Kidney epithelial cell (primary cell): ENCODE measurements around the gene SLC6A9. TPM values are rescaled to one million over a fixed set of nuclear protein-coding genes. Genes with fewer than 3 reads are reported as not detected.

Experiments used
- DNase-seq: peaks from one replicate; pipeline ENCODE4 v3.0.0-alpha.2; 2010; ENCODE audit warnings: low read depth
- H3K27me3 ChIP-seq: 2 replicates; pipeline ENCODE4 v1.6.0; 2011; ENCODE audit warnings: low read length; ENCODE audit not compliant: control insufficient read depth, insufficient read depth
- H3K36me3 ChIP-seq: 2 replicates; pipeline ENCODE4 v1.5.1; 2011; ENCODE audit warnings: low read length; ENCODE audit not compliant: control insufficient read depth, insufficient read depth
- H3K4me3 ChIP-seq: 2 replicates; pipeline ENCODE4 v1.5.1; 2011; ENCODE audit warnings: low read depth, mild to moderate bottlenecking, control low read depth, low read length
- CTCF ChIP-seq: IDR thresholded peaks from 2 replicates; pipeline ENCODE4 v1.5.1; 2011; ENCODE audit warnings: mild to moderate bottlenecking, moderate library complexity, low read length, control low read depth, inconsistent platforms; ENCODE audit not compliant: insufficient read depth, poor library complexity, severe bottlenecking
- total RNA-seq: library from RNA; depleted of rRNA; stranded (reverse); fragments of >200 nt; gene quantifications from 2 replicates; pipeline ENCODE4 v1.2.3, GENCODE V29; 2015

SLC6A9 gene
- total RNA-seq, 1 donor from 2014 or later = 22.4 TPM

- peaks cover 11% of the 10 kb centered on the region for H3K27me3 ChIP-seq
- H3K4me3 ChIP-seq = no peak overlapping the region
- no peaks in the 10 kb centered on the region for H3K36me3 ChIP-seq
- no peak for DNase-seq
- TF ChIP-seq CTCF = no peak
Observed at GRCh38 chr1:44012404-44012803, 18.9 kb downstream of the SLC6A9 start.

DNA sequence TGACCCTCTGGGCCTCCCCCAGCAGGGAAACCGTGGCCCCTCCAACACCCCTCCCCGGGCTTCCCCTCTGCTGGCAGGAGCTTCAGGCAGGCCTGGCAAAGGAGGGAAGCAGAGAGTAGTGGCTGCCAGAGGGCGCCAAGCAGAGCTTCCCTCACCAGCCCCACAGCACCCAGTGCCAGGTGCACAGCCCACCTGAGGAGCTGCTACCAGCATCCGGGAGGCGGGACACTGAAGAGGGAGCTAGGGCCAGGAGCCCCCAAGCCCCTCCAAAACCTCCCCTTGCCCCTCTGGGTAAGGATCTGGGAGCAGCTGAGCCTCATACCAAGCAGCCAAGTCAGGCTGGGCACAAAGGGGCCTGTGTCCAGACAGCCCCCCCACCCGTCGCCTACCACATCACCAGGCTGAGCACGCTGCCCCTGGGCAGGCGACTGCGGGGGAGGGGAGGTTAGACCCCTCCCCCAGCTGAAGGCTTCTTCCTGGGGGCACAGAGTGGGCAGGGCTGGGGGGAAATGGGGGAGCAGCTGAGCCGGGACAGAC lies 20.3 kb downstream of the SLC6A9 start:
- Histone ChIP-seq H3K4me3 (no peak overlapping the region), H3K36me3 (no peaks in the 10 kb centered on the region), H3K27me3 (peaks cover 3% of the 10 kb centered on the region)
- no peak for TF ChIP-seq CTCF
- DNase-seq = no peak

DNA sequence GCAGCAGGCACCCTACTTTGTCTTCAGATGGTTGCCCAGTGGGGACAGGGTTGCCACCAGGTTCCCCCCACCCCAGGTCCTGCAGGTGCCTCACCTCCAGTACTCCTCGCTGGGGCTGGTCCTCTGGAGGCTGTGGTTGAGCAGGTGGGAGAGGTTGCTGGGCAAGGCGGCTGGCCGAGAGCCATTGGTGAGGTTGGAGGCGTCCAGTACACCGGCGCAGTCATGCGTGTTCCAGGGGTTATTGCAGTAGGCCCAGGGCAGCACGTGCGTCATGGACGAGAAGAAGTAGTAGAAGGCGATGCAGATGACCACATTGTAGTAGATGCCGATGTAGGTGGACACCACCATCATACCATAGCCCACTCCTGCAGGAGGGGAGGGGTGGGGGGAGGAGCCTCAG lies 23.0 kb downstream of the SLC6A9 start:
- no peak for DNase-seq
- no peaks in the 10 kb centered on the region for H3K27me3 ChIP-seq
- no peak for TF ChIP-seq CTCF
- H3K36me3 ChIP-seq = no peaks in the 10 kb centered on the region
- H3K4me3 ChIP-seq = no peak overlapping the region

DNA sequence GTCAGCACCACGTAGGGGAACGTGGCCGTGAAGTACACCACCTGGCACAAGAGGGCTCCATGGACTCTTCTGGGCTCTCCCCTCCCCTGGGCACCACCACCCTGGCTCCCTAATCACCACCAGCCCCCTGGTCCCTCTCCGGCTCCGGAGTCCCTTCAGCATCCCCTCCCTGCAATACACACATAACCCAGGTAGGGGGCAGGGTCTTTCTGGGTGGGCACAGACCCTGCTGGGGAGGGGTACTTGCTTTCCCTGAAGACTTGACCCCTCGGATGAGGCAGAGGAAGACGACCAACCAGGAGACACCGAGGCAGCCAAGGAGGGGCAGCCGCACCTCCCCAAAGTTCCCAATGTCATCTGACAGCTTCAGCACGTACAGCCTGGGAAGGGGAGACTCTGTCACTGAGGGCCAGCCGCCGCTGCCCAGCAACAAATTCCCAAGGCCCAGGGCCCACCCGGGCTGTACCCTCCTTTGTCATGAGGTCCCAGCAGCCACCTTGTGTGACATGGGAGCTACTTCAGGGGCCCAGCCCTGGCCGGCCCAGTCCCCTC lies 28.6 kb downstream of the SLC6A9 start:
- H3K27me3 ChIP-seq = no peaks in the 10 kb centered on the region
- DNase-seq = no peak
- no peaks in the 10 kb centered on the region for H3K36me3 ChIP-seq
- no peak overlapping the region for H3K4me3 ChIP-seq
- TF ChIP-seq CTCF = peak; percentile 32

DNA sequence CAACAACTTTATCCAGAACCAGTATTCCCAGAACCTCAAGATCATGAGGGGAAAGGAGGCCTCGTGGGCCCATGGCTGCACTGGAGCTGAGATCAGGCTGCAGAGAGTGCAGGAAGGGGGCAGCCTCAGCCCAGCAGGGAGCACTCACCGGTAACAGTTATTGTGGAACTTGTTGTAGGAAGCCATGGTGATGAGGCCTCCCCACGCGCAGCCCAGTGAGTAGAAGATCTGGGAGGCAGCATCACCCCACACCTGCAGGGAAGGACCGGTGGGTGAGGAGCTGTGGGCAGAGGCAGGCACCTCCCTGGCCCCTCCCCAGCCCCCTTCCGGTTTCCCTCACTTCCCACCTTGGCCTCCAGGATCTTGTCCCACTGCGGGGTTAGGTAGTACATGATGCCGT lies 29.1 kb downstream of the SLC6A9 start:
- no peaks in the 10 kb centered on the region for H3K36me3 ChIP-seq
- no peak for TF ChIP-seq CTCF
- H3K27me3 ChIP-seq = no peaks in the 10 kb centered on the region
- no peak overlapping the region for H3K4me3 ChIP-seq
- DNase-seq = no peak

- TF ChIP-seq CTCF = no peak
- no peak for DNase-seq
- H3K36me3 ChIP-seq = no peaks in the 10 kb centered on the region
- no peaks in the 10 kb centered on the region for H3K27me3 ChIP-seq
- H3K4me3 ChIP-seq = no peak overlapping the region
Observed at GRCh38 chr1:44000122-44000665, 31.1 kb downstream of the SLC6A9 start.
